NCI-H748 (cell line): ENCODE results near the gene FAM174B.
"Not testable (repeated sequence)": the region's sequence is repeated elsewhere in the genome, so short reads cannot be mapped to it uniquely, and the experiment has no call there.

Experiments used
- DNase-seq: peaks from one replicate; lab custom pipeline; 2025; ENCODE audit not compliant: unreplicated experiment; lab: John Stamatoyannopoulos, UW

Gene FAM174B

DNA sequence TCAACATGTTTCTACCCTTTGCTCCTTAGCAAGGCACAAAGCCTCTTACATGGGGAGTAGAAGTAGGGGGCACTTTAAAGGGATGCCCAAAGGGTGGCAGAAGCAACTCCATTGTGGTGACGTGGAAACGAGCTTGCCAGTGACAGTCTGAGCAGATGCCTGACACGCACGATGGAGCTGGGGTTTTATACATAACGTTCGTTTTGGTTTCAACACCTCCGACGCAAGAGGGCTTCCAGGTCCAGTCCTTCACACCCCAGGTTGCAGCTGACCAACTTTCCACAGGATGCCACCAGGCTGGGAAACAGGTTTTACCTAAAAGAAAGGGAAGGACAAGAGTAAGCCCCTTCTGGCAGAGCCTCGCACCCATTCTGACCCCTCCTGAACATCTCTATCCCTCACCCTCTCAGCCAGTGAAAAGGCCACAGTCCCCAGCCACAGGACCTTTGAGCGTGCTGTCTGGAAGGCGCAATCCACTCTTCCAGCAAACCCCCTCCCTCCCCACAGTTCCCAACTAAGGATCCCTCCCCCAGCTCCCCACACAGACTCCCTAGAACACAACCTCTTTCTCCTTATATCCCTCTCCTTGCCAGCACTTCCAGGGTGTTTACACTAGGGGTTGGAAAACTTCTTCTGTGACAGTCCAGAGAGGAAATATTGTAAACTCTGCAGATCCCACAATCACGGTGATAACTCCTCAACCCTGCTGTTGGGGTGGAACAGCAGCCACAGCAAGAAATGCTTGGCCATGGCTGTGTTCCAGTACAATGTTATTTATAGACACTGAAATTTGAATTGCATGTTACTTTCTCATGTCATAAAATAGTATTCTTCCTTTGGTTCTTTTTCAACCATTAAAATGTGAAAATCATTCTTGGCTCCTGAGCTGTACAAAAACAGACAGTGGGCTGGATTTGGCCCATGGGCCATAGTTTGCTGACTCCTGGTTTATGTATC, 36.2 kb downstream of the FAM174B start:
- DNase-seq = no peak

DNA sequence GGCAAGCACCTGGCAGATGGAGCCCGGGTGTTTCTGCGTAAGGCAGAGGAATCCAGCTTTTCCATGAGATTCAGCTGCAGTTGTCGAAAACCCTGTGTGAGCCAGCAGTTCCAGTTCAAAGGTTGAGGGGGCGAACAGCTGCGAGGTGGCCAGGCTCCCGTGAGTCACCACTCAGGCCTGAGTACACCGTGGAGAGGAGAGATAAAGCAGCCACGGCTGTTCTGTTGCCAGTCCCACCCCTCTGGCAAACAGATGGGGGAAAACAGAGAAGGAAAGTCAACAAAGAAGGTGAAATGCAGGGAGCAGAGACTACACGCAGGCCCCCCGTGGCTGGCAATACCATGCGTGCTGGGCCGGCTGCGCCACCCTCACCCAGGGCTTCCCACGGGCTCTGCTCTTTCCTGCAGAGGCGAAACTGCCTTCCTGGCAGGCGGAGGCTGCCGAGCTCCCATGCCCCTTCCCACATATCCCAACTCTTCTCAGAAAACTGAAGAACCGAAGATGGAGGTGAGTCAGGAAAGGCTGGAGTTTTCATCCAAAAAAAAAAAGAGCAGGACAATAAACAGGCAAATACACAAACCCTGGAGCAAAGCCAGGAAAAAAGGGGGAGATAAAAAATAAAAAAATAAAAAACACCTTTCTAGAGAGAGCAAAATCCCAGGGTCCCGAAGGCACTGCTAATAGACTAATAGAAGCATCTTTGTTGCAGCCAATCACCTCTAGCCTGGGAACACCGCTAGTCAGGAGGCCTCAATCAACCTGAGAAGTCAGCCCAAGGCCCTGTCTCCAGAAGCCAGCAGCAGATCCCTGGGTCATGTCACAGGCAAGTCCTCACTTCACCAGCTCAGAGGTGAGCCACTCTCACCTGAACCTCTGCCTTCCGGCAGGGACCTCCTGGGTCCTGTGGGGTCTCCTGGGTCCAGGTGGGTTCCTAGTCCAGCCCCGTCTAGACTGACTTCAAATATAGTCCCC, 37.7 kb downstream of the FAM174B start:
- peak; percentile 91 for DNase-seq

DNA sequence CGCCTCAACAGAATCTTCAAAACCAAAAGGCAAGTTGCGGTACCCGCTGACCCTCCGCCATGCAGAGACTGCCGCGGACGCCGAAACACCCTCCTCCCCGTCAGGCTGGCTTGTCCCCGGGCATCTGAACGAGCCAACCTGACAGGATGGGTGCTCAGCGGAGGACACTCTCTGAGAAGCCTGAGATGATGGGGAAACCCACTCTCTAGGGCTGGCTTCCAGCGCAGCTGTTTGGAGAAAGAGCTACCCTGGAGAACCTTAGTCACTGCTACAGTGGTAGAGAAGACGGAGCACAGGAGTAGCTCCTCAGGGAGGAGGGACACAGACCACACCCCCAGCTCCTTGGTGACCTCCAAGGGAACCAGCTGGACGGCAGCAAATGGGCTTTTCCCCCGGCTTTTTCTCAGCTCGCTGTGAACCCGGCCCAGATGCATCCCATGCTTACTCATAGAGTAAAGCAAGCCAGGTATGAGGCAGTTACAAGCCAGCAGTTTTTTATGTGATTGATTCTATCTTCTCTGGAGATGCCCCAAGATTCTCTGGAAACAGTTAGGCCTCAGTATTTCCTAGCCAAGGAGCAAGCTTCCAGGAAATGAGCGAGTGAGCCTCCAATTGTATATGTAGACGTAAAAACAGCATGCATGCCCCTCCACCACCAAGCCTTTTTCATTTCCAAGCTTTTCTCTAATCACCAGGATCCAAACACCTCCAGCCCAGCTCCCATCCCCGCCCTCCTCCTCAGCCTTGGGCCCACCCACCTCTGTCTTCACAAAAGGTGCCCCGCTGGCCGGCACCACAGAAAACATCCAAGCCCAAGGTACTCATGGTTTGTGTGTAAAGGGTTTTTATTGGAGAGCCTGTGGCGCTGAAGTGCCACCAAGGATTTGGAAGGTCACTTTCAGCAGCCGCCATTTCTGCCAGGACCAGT, 38.7 kb downstream of the FAM174B start:
- no peak for DNase-seq

DNA sequence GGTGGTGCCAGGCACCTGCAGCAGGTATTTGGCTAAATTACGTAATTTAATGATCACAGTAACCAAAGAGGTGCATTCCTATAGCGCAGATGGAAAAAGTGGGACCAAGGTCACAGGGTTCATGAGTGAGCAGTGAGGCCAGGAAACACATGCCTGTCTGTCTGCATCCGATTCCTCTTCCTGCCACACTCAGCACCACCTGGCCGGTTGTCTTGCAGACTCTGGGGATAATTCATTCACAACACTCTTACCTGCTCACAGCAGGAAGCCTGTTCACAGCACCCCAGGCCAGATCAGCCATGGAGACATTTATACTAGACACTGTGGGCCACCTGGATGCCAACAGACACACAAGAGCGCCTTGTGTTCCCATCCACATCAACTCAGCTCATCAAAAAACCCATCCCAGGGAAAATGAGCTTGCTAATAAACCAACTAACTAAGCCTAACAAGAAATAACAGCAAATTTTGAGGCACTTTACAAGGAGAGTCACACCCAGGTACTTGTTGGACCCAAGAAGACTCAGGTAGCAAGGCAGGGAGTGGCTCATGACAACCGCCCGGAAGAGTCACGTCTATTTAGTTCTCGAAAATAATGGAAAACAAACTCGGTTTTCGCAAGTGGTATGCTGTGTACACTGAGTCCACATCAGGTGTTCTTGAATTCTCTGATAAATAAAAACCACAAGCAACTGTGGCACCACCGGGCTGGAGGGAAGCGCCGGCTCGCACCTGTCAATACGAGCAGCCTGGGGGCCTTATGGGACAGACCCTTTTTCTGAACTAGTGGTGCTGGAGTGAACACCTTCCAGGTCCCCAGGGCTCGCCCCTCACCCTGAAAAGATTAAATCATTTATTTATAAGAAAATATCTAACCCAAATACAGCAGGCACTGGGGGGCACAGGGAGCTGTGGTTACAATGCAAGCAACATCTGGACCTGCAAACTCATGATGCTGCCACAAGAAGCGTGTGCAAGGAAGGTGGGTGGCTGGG, 40.5 kb downstream of the FAM174B start:
- no peak for DNase-seq

DNA sequence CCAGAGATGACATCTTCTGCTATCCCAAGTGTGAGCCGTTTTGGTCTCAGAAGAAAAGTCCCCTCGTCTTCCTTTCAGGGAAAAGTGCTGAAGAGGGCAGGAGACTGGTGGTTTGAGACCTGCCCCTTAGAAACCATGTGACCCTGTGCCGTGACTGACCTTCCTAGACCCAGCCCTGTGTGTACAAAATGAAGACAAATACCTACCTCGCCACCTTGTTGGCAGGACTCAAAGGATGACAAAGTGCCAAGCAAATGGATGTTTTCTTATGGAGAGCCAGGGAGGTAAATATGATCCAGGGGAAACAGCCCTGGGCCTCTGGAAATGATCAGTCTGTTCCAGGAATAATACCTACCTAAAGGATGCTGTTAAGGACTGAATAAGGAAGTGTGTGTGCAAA, 41.3 kb downstream of the FAM174B start:
- no peak for DNase-seq

DNA sequence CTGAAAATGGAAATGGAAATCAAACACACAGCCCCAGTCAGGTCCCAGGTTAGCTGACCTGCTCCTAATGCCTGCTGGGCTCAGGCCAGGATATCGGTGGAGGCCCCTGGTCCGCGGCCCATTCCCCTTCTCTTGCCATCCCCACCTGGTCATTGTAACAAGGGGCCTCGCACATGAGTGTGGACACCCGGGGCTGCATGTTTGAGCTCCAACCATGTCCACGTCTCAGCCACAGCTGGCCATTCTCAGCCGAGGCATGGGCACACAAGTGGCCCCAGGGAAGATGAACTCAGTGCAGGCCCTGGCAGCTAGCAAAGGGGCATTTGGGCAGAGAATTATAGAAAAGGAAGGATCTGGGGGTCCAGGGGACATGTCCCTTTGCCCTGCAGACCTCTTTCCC, 41.7 kb downstream of the FAM174B start:
- no peak for DNase-seq

DNA sequence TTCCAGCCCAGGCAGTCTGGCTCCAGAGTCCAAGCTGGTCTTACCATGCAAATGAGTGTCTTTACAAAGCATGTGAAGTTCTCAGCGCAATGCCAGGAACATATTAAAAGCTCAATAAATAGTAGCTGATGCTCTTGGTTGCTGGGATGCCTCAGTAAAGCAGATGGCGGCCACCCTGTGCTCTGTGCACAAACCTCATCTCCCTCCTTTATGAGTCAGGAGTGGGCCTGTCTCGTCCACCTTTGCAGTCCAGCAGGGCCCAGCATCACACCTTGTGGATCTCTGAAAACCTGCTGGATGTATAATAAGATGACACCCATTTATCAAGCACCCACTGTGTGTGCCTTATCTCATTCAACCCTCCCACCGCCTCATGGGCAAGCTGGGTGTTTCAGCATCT, 42.7 kb downstream of the FAM174B start:
- no peak for DNase-seq

DNA sequence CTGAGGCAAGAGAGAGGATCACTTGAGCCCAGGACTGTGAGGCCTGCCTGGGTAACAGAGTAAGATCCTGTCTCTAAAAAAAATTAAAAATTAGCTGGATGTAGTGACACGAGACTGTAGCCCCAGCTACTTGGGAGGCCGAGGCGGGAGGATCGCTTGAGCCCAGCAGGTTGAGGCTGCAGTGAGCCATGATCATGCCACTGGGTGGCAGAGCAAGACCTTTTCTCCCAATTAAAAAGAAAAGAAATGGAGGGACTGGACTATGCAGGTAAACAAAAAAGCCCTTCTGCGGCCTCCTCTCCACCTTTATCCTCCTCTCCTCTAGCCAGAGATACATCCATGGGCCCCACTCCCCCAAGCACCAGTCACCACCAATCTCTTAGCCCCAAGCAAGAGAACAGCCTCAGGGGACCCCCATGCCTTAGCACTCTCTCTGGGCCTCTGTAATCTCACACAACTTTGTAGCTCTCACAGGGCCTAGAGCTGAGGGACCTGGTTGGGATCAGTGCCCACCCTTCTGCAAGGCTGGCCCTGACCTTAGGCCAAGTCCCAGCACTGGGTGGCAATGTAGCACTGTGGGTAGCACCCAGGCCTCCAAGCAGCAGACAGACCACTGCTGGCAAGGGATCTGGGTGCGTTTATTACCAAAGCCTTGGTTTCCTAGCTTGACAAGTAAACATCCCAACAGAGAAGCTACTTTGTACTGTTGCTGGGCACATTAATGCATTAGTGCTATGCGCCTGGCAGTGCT, 43.4 kb downstream of the FAM174B start:
- DNase-seq = no peak

DNA sequence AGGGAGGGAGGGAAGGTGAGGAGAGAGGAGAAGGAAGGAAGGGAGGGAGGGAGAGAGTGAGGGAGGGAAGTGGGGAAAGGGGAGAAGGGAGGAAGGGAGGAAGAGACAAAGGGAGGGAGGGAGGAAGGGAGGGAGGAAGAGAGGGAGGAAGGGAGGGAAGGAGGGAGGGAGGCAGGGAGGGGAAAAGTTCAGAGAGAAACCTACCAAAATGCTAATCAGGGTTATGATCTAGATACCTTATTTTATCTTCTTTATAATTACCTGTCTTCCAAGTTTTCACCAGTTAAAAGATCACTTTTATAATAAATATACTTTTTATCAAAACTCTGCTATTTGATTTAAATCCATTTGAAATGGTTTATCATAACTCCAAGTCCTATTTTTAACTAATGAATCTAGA, 44.4 kb downstream of the FAM174B start:
- DNase-seq = no peak

DNA sequence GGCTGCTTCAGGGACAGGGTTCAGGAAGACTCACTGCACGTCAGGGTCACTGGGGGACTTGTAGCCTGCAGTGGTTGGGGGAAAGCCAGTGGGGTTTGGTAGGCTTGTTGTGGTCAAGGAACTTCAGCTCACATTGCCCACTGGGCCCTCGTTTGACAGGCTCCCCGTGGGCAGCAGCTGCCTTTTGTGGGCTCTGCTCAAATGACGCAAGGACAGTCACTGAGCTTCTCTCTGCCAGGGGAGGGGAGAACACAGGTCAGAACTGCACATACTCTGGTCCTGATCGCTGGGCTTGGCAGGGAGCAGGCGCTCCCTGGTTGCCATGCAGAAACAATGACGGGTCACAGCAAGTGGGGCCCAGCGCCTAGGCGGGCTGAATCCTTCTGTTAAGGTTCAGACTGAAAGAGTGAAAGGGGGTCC, 45.5 kb downstream of the FAM174B start:
- DNase-seq = no peak

DNA sequence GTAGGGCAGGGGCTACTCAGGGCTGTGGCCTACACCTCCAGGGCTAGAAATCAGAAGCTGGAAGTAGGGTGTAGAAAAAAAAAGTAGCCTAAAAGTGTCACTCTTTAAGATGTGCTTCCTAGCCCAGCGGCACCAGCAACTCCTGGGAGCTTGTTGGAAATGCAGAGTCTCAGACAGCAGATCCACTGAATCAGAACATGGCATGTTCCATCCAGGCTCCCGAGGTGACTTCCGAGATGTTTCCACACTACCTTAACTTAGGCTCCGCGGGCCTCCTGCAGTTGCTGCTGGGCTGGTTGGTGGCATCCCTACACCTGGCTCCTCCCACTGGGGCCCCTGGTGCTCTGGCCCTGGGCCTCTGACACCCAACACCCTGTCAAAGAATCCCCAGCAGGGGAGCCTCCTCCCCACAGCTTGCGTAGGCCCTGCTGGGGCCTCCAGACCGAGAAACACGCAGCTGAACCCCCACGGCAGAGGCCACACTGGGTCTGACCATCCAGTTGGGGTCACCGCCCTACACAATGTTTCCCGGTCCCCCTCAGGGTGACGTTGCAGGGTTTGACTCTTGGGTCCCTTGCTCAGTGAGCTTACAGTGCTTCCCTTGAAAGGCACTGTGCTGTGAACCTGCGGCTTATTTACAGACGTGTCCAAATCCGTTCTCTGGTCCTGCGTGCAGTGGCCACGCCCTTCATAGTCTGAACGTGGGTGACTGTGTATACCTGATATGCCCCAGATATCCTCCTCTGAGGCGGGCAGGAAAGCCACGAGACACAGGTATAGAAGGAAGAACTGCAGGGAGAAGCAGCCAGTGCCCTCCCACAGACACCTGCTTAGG, 46.5 kb downstream of the FAM174B start:
- no peak for DNase-seq

DNA sequence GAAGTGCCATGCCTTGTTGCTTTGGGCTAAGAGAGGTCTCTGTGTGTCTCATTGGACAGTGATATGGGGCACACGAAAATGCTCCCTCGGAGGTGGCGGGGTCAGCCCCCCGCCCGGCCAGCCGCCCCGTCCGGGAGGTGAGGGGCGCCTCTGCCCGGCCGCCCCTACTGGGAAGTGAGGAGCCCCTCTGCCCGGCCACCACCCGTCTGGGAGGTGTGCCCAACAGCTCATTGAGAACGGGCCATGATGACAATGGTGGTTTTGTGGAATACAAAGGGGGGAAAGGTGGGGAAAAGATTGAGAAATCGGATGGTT, 48.8 kb downstream of the FAM174B start:
- not testable (repeated sequence) for DNase-seq

DNA sequence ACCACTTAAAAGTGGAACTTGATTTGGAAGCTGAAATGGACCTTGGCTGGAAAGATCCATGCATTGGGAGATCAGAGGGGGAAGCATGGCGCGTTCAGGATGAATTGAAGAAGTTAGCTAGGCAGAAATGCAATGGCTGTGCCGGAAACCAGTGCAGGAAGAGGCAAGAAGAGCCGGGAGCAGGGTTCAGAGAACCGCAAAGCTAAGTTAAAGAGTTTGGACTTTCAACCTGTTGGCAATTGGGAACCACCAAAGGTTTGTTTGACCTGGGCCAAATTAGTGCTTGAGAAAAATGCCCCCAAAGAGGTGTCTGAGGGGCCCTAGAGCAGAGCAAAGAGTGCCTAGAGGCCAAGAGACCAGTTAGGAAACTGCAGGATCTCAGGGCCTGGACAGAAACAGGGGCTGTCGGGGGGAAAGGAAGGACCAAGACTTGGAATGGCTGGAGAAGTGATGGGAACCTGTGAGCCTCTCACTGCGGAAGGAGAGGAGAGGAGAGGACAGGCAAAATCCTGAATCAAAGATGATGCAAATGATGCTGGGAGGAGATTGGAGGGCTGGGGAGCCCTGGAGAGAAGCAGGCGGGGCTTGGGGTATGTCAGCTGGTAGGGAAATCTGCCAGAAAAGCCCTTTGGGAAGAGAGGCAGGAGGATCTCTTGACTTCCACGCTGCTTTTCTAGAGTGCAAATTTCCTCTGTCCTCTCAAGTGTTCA, 49.3 kb downstream of the FAM174B start:
- no peak for DNase-seq

DNA sequence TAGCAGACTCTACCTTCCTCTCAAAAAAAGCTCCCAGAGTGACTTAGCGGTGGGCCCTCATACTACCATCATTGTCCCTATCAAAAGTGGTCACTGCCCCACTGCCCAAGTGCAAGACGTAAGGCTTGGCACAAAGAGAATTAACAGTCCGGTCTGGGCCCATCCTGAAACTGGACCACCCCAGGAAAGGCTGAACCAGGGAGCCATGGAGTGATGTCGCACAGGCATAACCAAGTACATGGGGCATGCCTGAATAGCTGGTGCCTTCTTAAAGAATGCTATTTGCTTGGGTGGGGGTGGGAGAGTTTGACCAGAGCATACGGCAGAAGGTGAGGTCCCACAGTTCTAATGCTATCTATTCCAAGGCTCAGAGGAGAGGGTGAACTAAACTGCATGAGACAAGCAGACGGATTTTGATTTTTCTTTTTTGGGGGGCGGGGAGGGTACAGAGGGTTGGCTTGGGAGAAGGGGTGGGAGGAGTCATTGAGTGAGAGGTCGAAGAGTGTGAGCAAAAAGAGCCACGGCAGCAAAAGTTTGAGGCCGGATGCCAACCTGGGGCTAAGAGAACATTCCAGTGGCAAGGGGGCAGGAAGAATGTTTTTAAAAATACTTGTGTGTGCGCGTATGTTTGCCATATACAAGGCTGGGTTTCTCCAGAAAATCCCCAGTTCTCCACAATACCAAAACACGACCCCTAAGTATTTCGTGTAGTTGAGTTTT, 50.2 kb downstream of the FAM174B start:
- no peak for DNase-seq

DNA sequence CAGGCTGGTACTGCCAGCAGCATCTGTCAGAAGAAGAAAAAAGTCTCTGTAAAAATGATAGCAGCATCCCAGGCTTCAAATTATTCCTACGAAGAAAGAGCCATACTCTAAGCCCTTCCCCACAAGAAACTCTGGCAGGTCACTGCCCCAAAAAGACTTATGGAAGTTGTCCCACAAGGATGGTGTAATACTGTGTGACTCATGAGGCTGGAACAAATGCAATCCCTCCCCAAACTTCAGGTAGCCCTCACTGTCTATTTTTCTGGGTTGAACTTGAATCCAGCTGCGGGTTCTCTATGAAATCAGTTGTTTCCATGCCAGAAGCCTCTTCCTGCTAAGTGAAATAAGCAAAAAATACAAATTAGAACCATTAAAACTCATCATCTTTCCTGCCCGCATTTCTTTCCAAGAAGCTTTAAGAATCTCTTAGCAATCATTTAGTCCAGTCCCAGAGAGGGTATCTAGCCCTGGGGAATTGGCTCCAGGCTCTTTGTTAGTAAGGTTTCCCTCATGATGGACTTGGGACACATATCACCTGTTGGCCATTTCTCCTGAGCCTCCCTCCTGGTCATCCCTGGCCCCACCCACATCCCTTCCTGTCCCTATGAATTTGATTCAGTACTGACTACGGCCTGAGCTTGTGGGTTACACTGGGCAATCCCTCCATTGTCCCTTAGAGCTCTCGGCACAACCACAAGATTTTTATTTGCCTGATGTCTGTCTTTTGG, 51.7 kb downstream of the FAM174B start:
- no peak for DNase-seq

DNA sequence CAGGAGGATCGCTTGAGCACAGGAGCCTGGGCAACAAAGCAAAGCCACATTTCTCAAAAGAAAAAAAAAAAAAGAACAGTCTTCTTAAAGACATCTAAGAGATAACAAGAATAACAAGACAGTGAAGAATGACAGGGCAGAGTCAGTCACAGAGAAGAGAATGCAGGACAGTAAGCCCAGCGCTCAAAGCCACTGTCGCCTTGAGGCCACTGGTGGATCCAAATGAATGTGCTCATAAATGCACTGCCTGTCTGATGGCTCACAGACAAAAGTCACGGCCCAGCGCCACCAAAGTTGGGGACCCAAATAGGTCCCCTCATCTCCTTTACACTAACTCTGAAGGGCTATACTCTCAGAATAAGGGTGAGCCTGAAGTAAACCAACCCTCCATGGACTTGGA, 52.3 kb downstream of the FAM174B start:
- DNase-seq = no peak
